Posterior cingulate gyrus (tissue), 11 donors: ENCODE data around the gene LRRC45.

Source experiments
- DNase-seq, 10 donors: peaks; one replicate each; pipeline versions ENCODE4 v3.0.0 to v3.0.0-alpha.2; 2020 to 2021; ENCODE audit warnings: mixed read lengths in 3 of 10
- intact Hi-C: fragments of 100-400 bp; cut with DNase I; formaldehyde crosslinking; loops from one replicate; pipeline ENCODE4 v1.15.1; 2023

LRRC45 gene

DNA sequence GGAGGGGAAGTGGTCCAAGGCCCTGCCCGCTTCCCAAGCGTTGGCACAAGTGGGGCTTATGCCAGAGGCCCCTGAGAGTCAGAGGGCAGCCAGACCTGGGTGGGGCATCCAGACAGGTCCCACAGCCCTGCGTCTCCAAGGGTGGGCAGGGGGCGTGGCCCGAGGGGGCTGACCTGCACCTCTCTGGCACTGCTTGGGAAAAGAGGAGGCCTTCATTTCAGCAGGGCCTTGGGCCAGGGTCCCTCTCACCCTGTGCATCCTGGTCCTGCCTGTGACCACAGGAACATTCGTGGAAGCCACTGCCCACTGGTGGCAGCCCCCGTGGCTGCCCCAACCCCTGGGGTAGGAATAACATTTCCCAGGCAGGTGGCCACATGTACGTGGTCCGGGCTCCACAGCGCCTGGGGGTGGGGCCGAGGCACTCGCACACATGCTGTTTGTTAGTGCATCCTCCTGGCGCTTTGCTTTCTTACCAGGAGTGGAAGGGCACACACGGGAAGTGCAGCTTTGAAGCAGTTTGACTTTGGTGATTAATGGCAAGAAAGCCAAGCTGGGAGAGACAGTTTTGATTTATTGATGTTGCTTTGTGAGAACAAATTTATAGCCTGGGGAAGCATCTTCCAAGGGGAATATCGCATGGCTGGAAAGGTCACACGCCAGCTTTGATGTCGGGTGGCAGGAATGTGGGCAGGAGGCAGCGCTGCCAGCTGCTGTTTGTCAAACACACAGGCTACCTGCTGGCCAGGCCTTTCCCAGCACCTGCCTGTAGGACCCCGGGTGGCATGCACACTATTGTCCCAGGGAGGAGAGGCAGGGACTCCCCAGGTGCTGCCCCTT is 4.7 kb upstream of the LRRC45 start:
- no peak for DNase-seq
- intact Hi-C loops, result no loop called here

DNA sequence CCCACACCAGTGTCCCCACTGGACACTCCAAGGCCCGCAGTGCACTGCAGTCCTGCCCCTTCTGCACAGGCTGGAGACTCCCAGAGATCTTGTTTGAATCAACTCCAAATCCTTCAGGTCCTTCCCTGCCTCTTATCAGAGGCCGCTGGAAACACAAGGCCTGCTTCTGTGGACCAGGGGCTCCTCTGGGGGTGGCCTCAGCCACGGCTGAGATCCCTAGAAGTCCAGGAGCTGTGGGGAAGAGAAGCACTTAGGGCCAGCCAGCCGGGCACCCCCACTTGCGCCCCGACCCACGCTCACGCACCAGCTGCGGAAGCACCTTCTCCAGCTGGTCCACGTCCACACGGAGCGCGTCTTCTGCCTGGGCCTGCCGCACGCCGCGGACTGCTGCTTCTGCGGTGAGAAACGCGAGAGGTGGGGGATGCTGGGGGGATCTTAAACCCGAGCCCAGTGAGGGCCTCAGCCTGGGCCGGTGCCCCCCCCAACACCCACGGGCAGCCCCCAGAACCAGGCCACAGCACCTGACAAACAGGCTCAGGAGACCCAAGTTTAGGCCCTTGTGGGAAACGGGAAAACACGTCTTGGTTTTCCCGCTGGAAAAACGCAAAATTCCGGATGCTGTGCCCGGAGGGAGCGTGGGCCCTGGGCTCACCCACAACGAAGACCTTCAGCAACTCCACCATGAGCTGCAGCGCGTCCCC is 4.0 kb upstream of the LRRC45 start:
- intact Hi-C loops, result no loop called here
- DNase-seq, result no peak

DNA sequence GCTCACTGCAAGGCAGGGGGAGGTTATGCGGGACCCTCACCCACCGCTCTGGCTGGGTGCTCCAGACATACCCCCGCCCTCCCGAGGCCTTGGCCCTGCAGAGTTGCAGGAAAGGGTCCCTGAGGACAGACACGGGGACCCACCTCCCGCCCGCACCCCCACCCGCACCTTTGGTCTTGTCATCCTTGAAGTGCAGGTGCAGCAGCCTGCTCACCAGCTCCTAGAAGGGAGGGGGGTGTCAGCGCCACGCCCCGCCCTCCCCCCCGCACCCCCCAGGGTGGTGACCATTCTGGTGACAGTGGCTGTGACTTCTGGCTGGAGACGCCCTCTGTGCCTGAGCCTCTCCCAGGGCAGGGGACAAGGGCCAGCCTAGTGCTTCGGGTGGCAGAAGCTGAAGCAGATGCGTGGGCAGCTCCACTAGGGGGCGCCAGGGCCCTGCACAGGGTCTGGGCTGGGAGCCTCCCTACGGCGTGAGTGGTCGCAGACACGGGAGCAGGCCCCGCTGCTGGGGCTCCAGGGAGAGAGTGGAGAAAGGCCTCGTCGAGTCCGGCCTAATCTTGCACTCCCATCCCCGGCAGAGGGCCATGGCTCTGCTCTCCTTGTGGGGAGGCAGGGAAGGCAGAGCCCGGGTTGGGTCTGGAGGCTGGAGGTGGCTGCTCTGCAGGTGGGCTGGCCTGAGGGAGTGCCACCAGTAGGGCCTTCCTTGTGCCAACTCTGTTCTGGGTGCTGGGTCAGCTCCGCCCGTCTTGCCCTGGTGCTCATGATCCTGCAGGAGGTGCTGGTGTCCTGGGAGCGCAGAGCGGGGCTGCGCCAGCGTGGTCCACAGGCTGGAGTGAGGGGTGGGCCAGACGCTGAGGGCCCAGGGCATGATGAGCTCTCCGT is 3.2 kb upstream of the LRRC45 start:
- intact Hi-C loops, result no loop called here
- peak in 3 of 10 donors; percentile 51 to 92 (median 57) for DNase-seq

DNA sequence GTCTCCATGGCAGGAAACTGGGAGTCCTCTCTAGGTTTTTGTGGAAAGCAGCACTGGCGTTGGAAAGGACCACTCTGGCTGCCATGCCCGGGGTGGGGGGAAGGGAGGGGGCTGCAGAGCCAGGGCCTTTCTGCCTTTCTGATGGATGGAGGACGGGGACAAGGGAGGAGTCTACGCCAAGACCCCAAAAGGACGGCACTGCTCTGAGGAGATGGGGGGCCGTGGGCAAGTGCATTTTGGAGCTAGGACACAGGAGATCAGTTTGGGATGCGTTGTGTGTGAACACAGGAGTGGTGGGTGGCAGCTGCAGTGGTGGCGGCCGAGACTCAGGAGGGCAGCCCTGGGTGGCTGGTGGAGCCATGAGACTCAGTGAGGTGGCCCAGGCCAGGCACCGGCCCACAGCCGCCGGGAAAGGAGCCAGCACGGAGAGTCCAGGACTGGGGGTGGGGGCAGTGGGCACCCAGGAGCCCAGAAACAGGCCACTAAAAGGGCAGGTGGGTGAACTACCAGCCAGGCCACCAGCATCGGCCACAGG is 2.5 kb upstream of the LRRC45 start:
- intact Hi-C loops, result loop anchor here (1.0 kb wide), 1 partner anchor 61 kb away; no protein-coding TSS in a partner anchor
- DNase-seq, result no peak

DNA sequence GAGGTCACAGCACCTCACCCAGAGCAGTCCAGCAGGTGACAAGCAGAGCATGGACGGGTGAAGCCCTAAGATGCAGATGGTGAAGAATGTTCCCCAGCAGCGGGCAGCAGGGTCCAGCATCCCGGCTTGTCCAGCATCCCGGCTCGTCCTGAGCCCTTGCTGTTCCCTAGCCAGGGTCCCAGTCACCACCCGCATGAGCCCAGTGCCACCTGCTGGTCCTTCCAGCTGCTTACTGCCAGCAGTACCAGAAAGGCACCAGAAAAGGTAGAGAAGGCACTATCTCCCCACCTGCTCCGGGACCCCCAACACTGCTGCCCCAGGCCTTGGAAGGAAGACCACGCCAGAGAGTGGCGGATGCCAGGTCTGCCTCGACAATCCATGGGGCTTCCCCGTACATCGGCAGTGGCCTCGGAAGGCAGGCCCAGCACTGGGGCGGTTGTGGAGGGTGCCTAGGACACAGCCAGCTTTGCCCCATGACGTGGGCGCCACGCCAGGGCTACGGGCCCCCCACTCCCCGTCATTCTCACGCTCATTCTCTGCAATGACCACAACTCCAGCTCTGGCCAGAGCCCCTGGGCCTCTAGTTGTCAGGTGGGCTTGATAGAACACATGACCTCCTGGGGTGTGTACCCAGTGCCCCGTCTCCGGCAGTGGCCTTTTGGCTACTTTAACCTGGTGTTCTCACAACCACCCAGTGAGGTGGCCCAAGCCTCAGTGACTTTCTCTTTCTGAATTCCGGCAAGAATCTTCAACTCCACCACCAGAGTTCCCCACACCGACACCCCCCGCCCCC is 1.8 kb upstream of the LRRC45 start:
- peak; percentile 68 to 97 (median 82) for DNase-seq
- intact Hi-C loops, result loop anchor here (1.0 kb wide), 1 partner anchor 62 kb away; no protein-coding TSS in a partner anchor

DNA sequence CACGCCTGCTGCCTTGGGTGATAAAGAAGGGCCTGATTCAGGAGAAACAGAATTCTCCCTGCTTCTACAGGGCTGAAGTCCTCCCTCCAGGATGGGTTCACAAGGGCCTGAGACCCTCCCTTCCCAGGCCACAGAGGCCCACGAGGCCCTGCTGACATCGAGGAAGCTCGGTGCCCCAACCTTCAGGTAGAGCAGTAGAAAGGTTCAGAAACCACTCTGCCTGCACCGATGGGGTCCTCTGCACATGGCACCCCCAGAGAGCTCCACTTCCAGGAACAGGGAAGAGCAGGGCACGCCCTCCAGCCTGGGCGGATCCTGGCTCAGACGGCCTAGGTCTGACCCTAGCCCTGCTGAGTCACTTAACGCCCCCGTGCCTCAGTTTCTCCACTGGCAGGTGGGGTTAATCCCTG is 1.2 kb upstream of the LRRC45 start:
- intact Hi-C loops, result loop anchor here (1.0 kb wide), 1 partner anchor 63 kb away; no protein-coding TSS in a partner anchor
- no peak for DNase-seq

DNA sequence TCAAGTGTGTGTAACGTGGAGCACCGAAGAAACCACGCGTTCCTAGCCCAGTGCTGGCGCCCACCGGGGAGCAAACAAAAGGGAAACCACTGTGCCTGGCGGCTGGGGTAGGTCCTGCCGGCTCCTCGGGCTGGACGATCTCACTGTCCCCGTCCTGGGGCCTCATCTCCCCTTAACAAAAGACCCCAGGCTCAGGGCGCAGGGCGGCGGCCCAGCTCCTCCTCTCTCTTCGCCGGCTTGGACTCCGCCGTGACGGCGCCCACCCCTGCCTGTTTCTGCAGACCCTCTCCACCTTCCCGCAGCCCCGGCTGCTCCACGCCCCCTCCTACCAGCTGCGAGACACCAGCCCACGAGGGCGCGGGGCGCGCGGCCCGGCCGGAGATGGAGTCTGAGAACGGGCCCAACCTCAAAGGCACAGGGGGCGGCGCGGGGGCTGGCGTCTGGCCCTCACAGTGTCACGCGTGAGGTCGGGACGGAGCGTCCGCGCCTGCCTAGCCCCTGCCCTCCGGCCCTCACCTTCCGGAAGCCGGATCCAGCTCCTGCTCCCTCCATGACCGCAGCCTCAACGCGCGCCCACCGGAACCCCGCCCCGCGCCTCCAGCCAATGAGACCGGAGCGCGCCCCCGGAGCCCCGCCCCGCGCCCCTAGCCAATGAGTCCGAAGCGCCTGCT is 660 bp upstream of the LRRC45 start, which contains the start of gene CENPX:
Gene CENPX, minus strand, starts transcription at position 569 of the 671 bp plus-strand sequence. Its CDS starts 17 bp downstream, at position 552.
- intact Hi-C loops, result no loop called here
- no peak for DNase-seq

DNA sequence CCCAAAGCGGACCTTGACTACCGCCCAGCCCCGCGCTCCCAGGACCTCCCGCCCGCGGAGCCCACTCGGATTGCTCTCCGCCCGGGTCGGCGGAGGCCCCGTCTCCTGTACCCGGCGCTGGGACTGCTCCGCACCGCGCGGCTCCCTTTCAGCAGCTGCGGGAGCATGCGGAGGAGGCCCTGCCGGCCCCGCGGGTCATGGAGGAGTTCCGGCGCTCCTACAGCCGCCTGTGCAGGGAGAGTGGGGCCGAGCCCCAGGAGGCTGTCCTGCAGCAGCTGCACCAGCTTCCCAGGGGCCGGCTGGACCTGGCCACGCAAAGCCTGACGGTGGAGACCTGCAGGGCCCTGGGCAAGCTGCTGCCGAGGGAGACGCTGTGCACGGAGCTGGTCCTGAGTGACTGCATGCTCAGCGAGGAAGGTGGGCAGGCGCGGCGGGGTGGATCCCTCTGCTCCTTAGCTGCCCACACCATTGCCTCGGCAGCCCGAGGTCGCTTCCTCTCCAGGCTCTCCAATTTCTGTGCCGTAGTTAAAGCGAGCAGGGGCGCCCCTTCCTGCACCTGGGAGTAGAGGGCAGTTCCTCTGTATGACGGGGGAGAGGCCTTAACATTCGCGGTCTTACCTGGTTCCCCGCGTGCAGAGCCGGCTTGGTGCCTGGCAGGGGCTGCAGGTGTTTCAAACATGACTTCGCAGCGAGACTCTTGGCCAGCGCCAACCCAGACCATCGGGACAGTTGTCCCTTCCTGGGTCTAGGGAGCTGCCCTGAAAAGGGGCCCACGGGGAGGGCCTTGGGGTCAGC is 539 bp downstream of the LRRC45 start:
- intact Hi-C loops, result no loop called here
- DNase-seq, result no peak

DNA sequence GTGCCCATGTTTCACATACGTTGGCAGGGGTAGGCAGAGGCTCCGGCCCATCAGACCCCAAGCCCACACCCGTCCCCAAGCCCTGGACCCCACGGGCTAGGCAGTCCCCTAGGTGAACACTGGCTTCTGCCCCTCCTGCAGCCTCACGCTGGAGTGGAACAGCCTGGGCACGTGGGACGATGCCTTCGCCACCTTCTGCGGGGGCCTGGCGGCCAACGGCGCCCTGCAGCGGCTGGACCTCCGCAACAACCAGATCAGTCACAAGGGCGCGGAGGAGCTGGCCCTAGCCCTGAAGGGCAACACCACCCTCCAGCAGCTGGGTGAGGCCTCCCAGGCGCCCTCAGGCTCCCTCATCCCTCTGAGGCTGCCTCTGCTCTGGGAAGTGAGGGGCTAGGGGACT is 1.8 kb downstream of the LRRC45 start:
- DNase-seq, result no peak
- intact Hi-C loops, result no loop called here

DNA sequence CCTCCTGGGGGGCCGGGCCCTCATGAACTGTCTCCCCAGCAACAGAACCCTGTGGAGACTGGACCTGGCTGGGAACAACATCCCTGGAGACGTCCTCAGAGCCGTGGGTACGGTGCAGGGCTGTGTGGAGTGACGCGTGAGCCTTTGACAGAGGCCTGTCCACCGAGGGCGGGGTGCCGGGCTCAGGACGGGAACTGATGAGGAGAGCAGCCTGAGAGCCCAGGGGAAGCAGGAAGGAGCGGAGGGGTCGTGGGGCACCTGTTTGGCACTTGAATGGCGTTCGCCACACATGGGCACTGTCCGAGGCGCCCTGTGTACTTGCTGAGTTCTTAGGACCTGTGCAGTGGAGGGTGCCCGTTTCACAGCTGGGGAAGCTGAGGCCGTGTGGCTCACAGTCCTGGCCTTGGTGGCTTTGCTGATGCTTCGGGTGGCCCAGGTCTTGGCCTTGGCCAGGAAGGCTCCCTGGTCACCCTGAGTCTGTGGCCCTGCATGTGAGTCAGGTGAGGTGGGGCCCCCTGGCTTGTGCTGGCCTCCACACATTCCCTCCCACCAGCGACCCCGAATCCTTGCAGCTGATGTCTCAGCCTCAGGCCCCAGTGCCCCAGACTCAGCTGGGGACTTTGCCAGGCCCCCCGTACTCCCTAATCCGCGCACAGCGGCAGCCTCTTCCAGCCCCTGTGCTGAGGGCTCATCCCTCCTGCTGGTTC is 2.4 kb downstream of the LRRC45 start:
- DNase-seq, result no peak
- intact Hi-C loops, result no loop called here

DNA sequence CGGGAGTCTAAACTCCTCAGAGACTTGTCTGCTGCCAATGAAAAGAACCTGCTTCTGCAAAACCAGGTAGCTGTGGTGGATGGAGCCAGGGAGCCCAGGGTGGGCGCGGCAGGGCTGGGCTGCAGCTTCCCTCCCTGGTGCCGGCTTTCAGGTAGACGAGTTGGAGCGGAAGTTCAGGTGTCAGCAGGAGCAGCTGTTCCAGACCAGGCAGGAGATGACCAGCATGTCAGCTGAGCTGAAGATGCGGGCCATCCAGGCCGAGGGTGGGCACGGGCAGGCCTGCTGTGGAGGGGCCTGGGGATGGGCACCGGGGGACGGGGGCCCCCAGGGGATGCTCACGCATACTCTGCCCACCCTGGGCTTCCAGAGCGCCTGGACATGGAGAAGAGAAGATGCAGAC is 5.1 kb downstream of the LRRC45 start:
- no peak for DNase-seq
- intact Hi-C loops, result no loop called here

DNA sequence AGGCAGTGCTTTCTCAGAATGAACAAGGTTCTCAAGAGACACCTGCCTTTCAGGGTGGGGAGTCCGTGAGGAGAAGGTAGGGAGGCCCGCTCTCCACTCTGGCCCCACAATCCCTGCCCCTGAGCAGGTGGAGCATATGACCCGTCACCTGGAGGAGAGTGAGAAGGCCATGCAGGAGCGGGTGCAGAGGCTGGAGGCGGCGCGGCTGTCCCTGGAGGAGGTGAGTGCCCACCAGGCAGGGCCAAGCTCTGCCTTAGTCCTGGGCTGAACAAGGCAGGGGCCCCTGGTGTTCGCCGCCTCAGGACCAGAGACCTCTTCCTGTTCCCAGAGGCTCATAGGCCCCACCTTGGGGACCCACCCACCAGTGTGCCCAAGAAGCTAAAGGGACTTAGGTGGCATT is 5.9 kb downstream of the LRRC45 start:
- DNase-seq, result no peak
- intact Hi-C loops, result no loop called here

DNA sequence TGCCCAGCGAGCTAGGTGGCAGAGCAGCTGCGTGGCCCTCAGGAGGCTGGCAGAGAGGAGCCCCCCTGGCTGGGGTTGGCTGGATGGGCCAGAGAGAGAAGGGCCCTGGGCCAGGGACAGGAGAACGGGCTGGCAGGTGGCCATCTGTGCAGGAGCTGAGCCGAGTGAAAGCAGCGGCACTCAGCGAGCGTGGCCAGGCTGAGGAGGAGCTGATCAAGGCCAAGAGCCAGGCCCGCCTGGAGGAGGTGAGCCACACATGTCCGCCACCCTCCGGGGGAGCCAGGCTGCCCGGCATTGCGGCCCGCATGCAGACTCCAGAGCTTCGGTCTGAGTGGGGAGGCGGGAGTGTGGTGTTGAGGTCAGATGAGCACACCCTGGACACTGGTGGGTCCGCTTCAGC is 6.3 kb downstream of the LRRC45 start:
- no peak for DNase-seq
- intact Hi-C loops, result no loop called here

DNA sequence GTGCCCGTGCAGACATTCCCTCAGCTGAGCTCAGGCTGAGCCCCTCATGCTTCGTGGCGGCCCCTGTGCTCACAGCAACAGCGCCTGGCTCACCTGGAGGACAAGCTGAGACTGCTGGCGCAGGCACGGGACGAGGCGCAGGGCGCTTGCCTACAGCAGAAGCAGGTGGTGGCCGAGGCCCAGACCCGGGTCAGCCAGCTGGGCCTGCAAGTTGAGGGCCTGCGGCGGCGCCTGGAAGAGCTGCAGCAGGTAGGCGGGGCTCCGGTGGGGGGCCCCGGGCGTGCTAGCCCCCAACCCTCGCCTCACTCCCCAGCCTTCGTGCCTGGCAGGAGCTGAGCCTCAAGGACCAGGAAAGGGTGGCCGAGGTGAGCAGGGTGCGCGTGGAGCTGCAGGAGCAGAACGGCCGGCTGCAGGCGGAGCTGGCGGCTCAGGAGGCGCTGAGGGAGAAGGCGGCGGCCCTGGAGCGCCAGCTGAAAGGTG is 6.9 kb downstream of the LRRC45 start:
- intact Hi-C loops, result loop anchor here (1.0 to 5.0 kb wide), 2 partner anchors 67 to 124 kb away; partner anchors contain the start of gene FASN
- no peak for DNase-seq

DNA sequence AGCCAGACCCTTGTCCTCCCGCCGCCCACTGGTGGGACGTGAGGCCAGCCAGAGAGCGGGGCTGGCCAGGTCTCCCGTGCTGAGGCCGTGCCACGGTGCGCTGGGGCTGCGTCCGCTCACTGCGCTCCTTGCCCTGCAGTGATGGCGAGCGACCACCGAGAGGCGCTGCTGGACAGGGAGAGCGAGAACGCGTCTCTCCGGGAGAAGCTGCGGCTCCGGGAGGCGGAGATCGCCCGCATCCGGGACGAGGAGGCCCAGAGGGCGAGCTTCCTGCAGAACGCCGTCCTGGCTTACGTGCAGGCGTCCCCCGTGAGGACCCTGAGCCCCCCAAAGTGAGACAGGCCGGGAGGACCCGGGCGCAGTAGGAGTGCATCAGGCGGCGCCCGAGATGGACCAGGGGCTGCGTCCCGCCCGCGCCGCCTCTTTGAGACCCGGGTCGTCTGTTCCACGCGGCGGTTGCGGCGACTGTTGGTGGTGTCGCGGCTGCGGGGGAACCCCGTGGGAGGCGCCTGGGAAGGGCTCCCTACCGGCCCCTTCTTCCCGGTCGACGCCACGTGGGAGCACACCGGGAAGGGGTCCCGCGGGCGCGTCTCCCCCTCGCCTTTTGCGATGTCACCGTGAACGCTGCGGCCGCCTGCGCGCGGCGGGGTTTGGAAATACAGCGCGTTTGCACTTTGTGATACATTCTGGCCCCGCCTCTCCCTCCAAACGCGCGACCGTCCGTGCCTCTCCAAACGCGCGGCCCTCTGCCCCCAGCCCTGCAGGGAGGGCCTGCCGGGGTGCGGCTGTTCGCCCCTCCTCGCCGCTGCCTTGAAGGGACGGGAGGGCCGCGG is 7.6 kb downstream of the LRRC45 start:
- peak; percentile 80 to 98 (median 86) for DNase-seq
- intact Hi-C loops, result loop anchor here (1.0 to 5.0 kb wide), 2 partner anchors 67 to 124 kb away; partner anchors contain the start of gene FASN

DNA sequence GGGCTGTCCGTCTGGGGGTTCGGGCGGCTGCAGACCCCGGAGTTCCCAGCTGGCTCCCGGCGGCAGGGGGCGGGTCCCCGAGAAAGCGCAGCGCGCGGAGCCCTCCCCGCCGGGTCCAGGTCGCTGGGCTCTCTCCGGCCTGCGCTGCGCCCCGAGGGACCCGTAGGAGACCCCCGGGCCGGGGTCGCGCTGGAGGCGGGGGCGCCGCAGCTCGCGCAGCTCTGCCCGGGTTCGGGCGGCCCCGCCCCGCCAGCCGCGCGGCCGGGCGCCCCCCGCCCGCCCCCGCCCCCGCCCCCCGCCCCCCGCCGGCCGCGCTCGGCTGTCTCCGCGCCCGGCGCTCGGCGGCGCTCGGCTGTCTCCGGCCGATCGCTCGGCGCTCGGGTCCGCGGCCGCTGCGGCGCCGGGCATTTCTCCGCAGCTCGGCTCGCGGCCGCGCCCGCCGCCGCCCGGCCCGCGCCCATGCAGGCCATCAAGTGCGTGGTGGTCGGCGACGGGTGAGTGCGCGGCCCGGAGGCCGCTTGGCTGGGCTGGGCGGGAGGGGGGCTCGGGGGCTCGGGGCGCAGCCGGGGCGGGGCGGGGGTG is 8.3 kb downstream of the LRRC45 start, which contains the start of gene RAC3:
Gene RAC3, plus strand, starts transcription at position 376 of the 582 bp plus-strand sequence. Its CDS starts 84 bp downstream, at position 460.
- no peak for DNase-seq
- intact Hi-C loops, result loop anchor here (5.0 kb wide), 1 partner anchor 66 kb away; the partner anchor contains the start of gene FASN
